Prostate gland (tissue), 2 donors: ENCODE data around the gene VPS36.

Source experiments
- CTCF ChIP-seq, 4 experiments: fragments of 200-600 bp in 2 of 4; fragments of 450-650 bp in 2 of 4; sonication (generic) in 2 of 4; IDR thresholded peaks; 1 replicate in 3 of 4; 2 replicates in 1 of 4; pipeline ENCODE4 v1.5.1; 2016 to 2019; ENCODE audit warnings: antibody characterized with exemption in 4 of 4, mild to moderate bottlenecking in 2 of 4, moderate library complexity in 2 of 4
- POLR2AphosphoS5 ChIP-seq: sonication (generic); formaldehyde crosslinking; IDR thresholded peaks from one replicate; pipeline ENCODE4 v1.6.1; 2017; ENCODE audit warnings: antibody characterized with exemption

GRCh38 chr13:52450012-52450792 is at the start of gene VPS36:
- TF ChIP-seq CTCF (IDR thresholded peaks at IDR 0.05), result peak; percentile 99 to 100 (median 100)
- TF ChIP-seq POLR2AphosphoS5, result peak; percentile 61
